Stimulated activated CD4-positive, alpha-beta T cell treated with anti-CD3 and anti-CD28 coated beads, TNF-alpha, amount 100 ng/mL, for 4 hours (primary cell): Measurements from ENCODE around the gene AFF2.

ENCODE experiments used
- DNase-seq, 3 experiments: peaks; one replicate each; pipeline ENCODE4 v3.0.0-alpha.2; 2020; ENCODE audit warnings: low read depth in 3 of 3

The AFF2 gene

DNA sequence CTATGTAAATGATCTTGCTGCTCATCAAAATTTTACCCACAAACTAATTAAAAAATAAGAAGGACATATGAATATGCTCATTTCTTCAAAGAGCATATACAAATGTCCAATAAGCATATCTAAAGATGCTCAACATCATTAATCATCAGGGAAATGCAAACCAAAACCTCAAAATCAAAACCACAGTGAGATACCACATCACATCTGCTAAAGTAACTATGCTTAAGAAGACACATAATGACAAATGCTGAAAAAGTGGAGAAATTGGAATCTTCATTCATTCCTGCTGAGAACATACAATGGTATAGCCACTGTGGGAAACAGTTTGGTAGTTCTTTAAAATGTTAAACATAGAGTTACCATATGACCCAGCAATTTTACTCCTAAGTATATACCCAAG, 81.9 kb downstream of the AFF2 start:
- no peak for DNase-seq

GRCh38 chrX:148588649-148589310, 88.4 kb downstream of the AFF2 start:
- DNase-seq = no peak

GRCh38 chrX:148592595-148592994, 92.2 kb downstream of the AFF2 start:
- DNase-seq = no peak

DNA sequence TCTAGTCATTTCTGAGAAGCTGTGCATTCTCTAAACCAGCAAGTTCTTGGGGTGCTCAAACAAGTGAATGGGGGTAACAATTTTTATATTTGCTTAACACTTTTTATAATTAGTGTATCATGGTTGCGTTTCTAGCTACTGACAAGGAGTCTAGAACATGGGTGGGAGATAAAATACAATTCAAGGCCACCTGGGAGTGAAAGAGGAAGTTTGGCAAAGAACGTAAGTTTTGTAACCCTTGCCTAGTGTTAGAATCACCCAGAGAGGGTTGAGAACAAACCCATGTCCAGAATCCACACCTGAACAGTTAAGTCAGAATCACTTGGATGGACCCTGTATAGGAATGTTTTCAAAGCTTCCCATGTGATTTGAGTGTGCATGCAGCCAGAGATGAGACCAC, 92.7 kb downstream of the AFF2 start:
- DNase-seq = no peak

- no peak for DNase-seq
Measured at GRCh38 chrX:148593987-148594386, 93.6 kb downstream of the AFF2 start.

DNA sequence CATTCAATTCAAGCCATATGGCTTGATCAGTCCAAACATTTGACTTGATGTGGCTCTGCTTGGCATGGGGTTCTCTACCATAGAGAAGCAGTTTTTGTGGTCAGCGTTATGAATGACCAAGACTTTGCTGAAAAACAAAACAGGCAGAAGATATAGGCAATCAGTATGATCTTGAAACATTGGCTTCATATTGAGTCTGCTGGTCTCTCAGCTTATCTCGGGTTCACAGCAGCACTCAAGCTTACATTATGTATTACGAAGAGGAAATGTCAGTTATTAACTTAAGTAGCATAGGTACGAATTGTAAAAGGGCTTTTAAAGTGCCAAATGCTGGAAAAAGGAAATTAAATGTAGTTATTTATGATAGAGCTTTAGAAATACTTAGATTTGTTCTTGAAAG, 99.0 kb downstream of the AFF2 start:
- DNase-seq = no peak

- DNase-seq = no peak
Measured at GRCh38 chrX:148600131-148600530, 99.7 kb downstream of the AFF2 start.

DNA sequence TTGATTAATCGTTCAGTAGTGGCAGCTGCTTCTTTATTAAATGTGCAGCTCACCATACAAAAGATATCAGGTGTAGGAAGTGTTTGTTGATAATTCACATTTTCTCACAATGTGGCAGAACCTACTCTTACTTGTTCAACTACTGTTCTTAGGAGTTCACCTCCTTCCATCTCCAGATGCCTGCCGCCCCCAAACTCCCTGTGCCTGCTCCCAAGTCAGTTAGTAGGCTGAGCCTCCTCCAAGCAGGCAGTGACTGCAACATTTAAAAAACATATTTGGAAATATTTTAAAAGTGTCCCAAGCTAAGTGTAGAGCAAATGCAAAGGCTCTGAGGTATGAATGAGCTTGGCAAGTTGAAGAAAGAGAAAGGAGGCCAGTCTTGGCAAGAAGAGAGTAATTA, 100.2 kb downstream of the AFF2 start:
- DNase-seq = no peak

DNA sequence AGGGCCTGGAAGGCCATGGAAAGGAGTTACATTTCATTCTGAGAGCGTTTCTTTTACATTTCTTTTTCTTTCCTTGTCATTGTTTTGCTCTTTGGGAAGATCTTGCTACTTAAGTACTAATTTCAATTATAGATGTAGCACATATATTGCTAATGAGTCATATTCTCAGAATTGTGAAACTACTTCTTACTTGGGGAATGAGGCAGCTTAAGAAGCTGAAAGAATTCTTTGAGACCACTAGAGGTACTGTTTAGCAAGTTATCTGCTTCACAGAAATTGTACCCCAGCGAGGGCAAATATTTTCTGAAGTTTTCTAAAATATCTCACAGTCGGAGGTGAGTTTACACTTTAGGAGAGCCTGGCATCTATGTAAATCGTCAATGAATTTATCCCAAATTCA, 100.6 kb downstream of the AFF2 start:
- DNase-seq = no peak

GRCh38 chrX:148609515-148610327, 109.3 kb downstream of the AFF2 start:
- DNase-seq = no peak

- DNase-seq = no peak
Measured at GRCh38 chrX:148610328-148610698, 109.9 kb downstream of the AFF2 start.

DNA sequence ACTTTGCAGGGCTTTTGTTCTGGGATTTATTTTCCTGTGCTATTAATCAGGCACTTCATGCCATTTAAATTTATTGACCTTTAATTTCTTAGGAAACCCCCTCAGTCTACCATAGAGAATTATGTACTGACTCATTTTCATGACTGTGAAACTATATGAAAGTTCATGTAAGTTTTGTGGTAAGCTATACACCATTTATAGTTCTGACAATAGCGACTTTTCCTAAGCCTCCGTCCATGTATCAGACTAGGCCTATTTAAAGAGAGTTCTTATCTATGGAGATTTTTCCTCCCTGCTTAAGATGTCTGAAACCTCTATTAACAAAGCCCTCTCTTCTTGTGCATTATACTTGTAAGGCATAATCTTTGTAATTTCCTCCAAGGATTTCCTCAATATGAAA, 111.6 kb downstream of the AFF2 start:
- DNase-seq = no peak

- DNase-seq = no peak
Measured at GRCh38 chrX:148612431-148612830, 112.0 kb downstream of the AFF2 start.

DNA sequence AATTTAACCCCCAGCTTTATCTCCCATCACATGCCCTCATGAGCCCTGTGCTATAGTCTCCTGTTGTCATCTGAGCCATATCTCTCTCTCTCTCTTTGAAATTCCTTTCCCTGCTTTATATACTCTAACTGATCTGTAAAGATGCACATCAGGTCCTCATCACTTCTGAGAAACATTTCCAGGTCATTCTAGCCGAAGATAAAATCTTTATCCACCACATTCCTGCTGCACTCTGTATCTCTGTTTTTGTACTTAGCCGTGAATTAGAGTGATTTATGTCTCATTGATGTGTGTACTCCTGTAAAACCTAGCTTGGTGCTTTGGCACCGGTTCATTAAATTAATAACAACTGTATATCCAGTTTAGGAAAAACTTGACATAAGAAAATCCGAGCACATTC, 113.2 kb downstream of the AFF2 start:
- DNase-seq = no peak

DNA sequence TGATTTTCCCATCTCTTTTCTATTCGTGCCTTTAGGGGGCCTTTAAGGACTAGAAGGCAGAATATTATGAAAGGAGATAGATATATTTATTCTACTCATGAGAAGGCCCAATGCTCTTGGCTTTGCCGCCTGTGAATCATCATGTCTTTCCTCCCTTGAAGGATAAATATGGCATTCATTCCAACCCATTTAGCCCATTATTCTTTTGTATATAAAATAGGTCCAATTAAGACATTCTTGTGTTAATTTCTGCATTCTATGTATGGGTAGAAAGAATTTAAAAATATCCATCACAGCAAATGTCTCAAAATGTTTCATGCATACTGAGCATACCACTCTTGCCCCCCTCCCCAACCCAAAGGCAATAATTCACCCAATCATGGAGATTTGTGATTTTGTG, 115.1 kb downstream of the AFF2 start:
- DNase-seq = no peak

DNA sequence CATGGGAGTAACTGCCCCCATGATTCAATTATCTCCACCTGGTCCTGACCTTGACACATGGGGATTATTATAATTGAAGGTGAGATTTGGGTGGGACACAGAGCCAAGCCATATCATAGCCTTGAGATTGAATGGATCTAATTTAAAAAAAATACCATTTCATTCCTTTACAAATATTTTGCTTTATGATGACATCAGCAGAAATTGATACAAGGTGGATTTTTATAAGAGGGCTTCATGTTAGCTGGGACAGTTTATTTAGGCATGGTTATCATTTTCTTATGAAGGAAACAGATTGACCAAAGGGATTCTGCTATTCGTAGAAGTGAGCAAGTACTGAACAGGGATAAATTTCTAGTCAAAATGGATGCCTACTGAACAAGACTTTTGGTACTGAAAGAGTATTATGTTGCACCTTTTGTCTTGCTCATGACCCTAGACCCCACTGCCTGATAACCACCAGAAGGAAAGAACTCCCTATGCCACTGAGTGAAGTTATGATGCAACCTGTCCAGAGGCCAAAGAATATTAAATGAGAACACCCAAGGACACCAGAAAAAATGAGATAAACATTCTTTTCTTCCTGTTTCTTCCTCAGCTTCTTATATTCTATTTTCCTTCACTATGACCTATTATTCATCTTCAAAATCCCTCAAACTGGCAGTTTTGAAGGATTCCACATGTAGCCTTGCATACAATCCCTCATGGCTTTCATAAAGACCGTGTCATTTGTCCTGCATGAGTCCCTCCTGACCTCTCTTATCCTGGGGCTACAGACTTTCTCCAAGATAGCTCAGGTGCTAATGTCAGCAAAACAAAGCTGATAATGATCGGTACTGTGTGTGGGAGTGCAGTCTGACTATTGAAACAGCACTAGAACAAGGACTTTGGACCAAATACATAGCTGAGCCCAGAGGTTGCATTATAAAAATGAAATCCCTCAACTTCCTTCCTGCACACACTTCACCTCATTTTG, 118.3 kb downstream of the AFF2 start:
- no peak for DNase-seq

DNA sequence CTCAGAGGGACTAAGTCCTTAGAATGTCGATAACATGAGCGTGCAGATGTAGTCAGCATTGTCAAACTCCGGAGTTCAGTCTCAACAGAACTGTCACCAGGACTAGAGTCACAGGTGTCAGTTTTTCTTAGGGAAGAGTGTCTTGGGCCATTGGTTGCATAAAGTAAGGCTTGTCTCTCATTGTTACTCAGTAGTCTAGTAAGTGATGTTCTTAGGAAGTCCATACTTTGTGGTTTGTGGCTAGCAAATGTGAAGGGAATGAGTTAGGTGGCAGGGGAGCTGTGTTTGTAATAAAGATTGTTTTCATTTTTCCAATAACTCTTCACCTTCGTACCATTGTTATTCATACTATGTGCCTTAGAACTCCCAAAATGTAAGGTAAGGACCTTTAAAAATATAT, 119.6 kb downstream of the AFF2 start:
- DNase-seq = no peak

DNA sequence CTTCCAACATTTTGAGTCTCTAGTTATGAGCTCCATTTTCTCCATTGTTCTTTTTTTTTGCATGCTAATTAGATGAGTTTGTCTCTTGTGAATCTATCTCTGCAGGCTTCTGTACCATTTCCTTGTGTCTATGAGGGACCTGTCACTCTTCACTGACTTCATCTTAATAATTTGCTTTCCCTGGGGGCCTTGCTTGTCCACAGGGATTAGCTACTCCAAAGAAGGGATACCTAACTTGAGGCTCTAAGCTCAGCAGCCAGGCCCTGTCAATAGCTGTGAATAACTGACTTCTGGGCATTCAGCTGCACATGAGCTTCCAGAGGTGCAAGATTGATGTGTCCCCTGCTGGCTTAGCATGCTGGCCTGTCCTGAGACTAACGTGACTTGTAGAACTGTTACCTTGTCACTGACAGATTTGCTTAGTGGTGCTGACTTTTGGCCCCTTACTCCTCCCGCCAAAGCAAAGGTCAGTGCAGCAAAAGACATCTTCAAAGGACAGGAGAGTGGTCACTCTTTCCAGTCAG, 124.6 kb downstream of the AFF2 start:
- DNase-seq = no peak

GRCh38 chrX:148628621-148629020, 128.2 kb downstream of the AFF2 start:
- no peak for DNase-seq

- DNase-seq = no peak
Measured at GRCh38 chrX:148629434-148629833, 129.0 kb downstream of the AFF2 start.

DNA sequence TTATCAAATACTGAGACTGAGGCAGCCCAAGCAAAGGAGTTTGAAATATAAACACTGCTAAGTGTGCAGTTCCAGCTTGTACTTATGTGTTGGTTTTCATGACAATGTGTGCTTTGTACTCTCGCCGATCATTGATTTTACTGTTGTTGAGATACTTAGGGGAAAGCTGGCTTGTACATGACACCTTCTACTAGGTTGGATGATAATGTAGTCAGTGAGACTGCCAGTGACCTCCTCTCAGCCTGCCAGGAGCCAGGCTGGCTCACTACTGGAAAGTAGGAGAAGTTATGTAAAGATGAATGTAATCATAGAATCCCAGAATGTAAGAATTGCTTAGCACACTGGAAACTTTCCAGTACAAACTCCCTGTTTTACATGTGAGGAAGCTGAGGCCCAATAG, 132.0 kb downstream of the AFF2 start:
- DNase-seq = no peak

GRCh38 chrX:148633218-148633908, 132.9 kb downstream of the AFF2 start:
- no peak for DNase-seq
